ENCODE measurements around the gene MAP4K5. TPM values are rescaled to one million over a fixed set of nuclear protein-coding genes. Genes with fewer than 3 reads are reported as not detected.

Gene MAP4K5
- total RNA-seq (2021), result 42.7 and 43.9 TPM in 2 replicates
- long read RNA-seq, partial matches to known transcripts, result 28 of 52 reads
- long read RNA-seq, other reads (novel, unspliced or antisense), result 24 of 52 reads

- Histone ChIP-seq H2BK20ac (ENCODE audit: low read depth, low read length, poor library complexity, severe bottlenecking) (no peak within 1 kb of the TSS), H3K9me3 (ENCODE audit: control insufficient read depth, low read depth, low read length) (no peaks in the 10 kb centered on the region), H4K8ac (replicated peaks; ENCODE audit: insufficient read length, low read depth, low read length) (no peak within 1 kb of the TSS), H4K91ac (ENCODE audit: insufficient read length, low read depth, low read length) (peak within 1 kb of the TSS; percentile 17), H2BK120ac (ENCODE audit: low read depth, low read length, poor library complexity, severe bottlenecking) (no peak within 1 kb of the TSS), H3K18ac (ENCODE audit: insufficient read length, low read depth, low read length) (peak within 1 kb of the TSS; percentile 90), H3T11ph (ENCODE audit: low read length) (no peak within 1 kb of the TSS), H3K4me2 (ENCODE audit: insufficient read depth, insufficient read length, low read length) (peak within 1 kb of the TSS; percentile 90), H3K79me1 (ENCODE audit: insufficient read depth, low read depth, low read length, poor library complexity, severe bottlenecking) (peaks cover 4% of the 10 kb centered on the region), H2AFZ (ENCODE audit: low read length) (peak within 1 kb of the TSS; percentile 11), H3K4me1 (ENCODE audit: insufficient read depth, low read length) (peaks cover 4% of the 10 kb centered on the region; the same call in 1 of the 2 replicates), H3K79me2 (ENCODE audit: insufficient read depth, low read length) (peaks cover 27% of the 10 kb centered on the region; the same call in 1 of the 2 replicates), H2BK5ac (ENCODE audit: insufficient read length, low read length) (no peak within 1 kb of the TSS), H3K9ac (ENCODE audit: extremely low read depth, insufficient read length, low read length) (peak within 1 kb of the TSS; percentile 89), H3K14ac (ENCODE audit: insufficient read depth, low read length) (peak within 1 kb of the TSS; percentile 96), H3K56ac (ENCODE audit: insufficient read length, low read depth, low read length) (no peak within 1 kb of the TSS), H4K20me1 (ENCODE audit: control insufficient read depth, insufficient read depth, insufficient read length) (no peaks in the 10 kb centered on the region), H3K23ac (ENCODE audit: insufficient read length, low read depth, low read length) (no peak within 1 kb of the TSS), H3K4ac (ENCODE audit: low read depth, low read length) (no peak within 1 kb of the TSS; the same call in 1 of the 2 replicates), H2BK12ac (ENCODE audit: insufficient read length, low read depth, low read length) (no peak within 1 kb of the TSS), H4K5ac (ENCODE audit: insufficient read length, low read depth, low read length) (no peak within 1 kb of the TSS), H3K27ac (ENCODE audit: insufficient read length, low read depth, low read length) (no peak within 1 kb of the TSS), H3K27me3 (ENCODE audit: insufficient read depth, low read length) (no peaks in the 10 kb centered on the region), H2AK5ac (ENCODE audit: insufficient read length, low read length) (no peak within 1 kb of the TSS), H2BK15ac (ENCODE audit: low read depth, low read length) (no peak within 1 kb of the TSS; the same call in 1 of the 2 replicates), H3K23me2 (ENCODE audit: insufficient read length, low read depth, low read length, poor library complexity, severe bottlenecking) (peaks cover 16% of the 10 kb centered on the region)
- peaks cover 8 to 19% (median 15%) of the 10 kb centered on the region in 3 experiments for H3K36me3 Mint-ChIP-seq (ENCODE audit: insufficient read depth in 1 of 3, low read depth in 3 of 3)
- peak within 1 kb of the TSS; percentile 93 for H3K4me3 Mint-ChIP-seq
- H3K27ac Mint-ChIP-seq, result peak within 1 kb of the TSS in 2 of 3 experiments; percentile 93 to 97; a peak in 5 of 7 replicates
- DNase-seq, result peak; percentile 89
- WGBS (ENCODE audit: extremely low coverage, insufficient read length, low lambda C conversion rate), result no CpG with 5 or more reads among the region's 60 CpGs
- H3K9me3 Mint-ChIP-seq, result peaks cover 10 to 14% of the 10 kb centered on the region in 2 experiments
- H3K27me3 Mint-ChIP-seq (ENCODE audit: low read depth), result no peaks in the 10 kb centered on the region; the same call in 1 of the 2 replicates
- peaks cover 31 to 34% of the 10 kb centered on the region in 2 experiments for H3K4me1 Mint-ChIP-seq
- peak; percentile 87 for TF ChIP-seq CTCF (conservative IDR thresholded peaks at IDR 0.05)
These were observed at the start of gene MAP4K5 for GRCh38 chr14:50532502-50533240. MAP4K5 (minus strand) TSS chr14:50532569; CDS start chr14:50532049, 520 bp downstream.

All from H9 (cell line).